PC-9 (cell line): ENCODE measurements around the gene COX14.

ENCODE experiments used
- CTCF ChIP-seq: fragments of 200-600 bp; sonication (generic); conservative IDR thresholded peaks from 2 replicates; pipeline ENCODE4 v1.6.1; 2017; ENCODE audit warnings: mixed run types, antibody characterized with exemption, mild to moderate bottlenecking, moderate library complexity
- EZH2 ChIP-seq: fragments of 200-600 bp; sonication (generic); IDR thresholded peaks from 2 replicates; pipeline ENCODE4 v1.8.0; 2017; ENCODE audit warnings: antibody characterized with exemption, low read depth

- no peak for TF ChIP-seq CTCF
- TF ChIP-seq EZH2: no peak
These were observed 44.6 kb downstream of the COX14 start for GRCh38 chr12:50156641-50157040.
